DMS79 treated with DMSO at 0.1 percent for 48 hours (cell line): Measurements from ENCODE around the gene SYT2.
"Not testable (repeated sequence)": the region's sequence is repeated elsewhere in the genome, so short reads cannot be mapped to it uniquely, and the experiment has no call there.

Source experiments
- DNase-seq: peaks from one replicate; lab custom pipeline; 2025; lab: John Stamatoyannopoulos, UW

The SYT2 gene

GRCh38 chr1:202624088-202624780 lies 86.0 kb downstream of the SYT2 start:
- no peak for DNase-seq

GRCh38 chr1:202623476-202623875 lies 86.8 kb downstream of the SYT2 start:
- DNase-seq, result not testable (repeated sequence)

- DNase-seq, result no peak
Measured at GRCh38 chr1:202623075-202623474, 87.2 kb downstream of the SYT2 start.

GRCh38 chr1:202622388-202622787 lies 87.9 kb downstream of the SYT2 start:
- DNase-seq, result no peak

GRCh38 chr1:202621446-202621845 lies 88.8 kb downstream of the SYT2 start:
- no peak for DNase-seq

GRCh38 chr1:202620036-202620435 lies 90.2 kb downstream of the SYT2 start:
- DNase-seq, result not testable (repeated sequence)

- no peak for DNase-seq
Measured at GRCh38 chr1:202619505-202619904, 90.7 kb downstream of the SYT2 start.

GRCh38 chr1:202619012-202619411 lies 91.2 kb downstream of the SYT2 start:
- not testable (repeated sequence) for DNase-seq

GRCh38 chr1:202616355-202616915 lies 93.8 kb downstream of the SYT2 start:
- DNase-seq, result no peak

GRCh38 chr1:202615501-202616354 lies 94.5 kb downstream of the SYT2 start:
- DNase-seq, result peak; percentile 44

- DNase-seq, result not testable (repeated sequence)
Measured at GRCh38 chr1:202615208-202615500, 95.1 kb downstream of the SYT2 start.

GRCh38 chr1:202614363-202615207 lies 95.7 kb downstream of the SYT2 start:
- peak; percentile 14 for DNase-seq

GRCh38 chr1:202613571-202613970 lies 96.7 kb downstream of the SYT2 start:
- no peak for DNase-seq

- not testable (repeated sequence) for DNase-seq
Measured at GRCh38 chr1:202612036-202612435, 98.2 kb downstream of the SYT2 start.

- DNase-seq, result no peak
Measured at GRCh38 chr1:202605515-202605914, 104.7 kb downstream of the SYT2 start.

- DNase-seq, result no peak
Measured at GRCh38 chr1:202603435-202603834, 106.8 kb downstream of the SYT2 start.

- no peak for DNase-seq
Measured at GRCh38 chr1:202600432-202601041, 109.7 kb downstream of the SYT2 start.

GRCh38 chr1:202599669-202600431 lies 110.4 kb downstream of the SYT2 start:
- DNase-seq, result peak; percentile 29

GRCh38 chr1:202597090-202597761 lies 113.0 kb downstream of the SYT2 start:
- DNase-seq, result no peak

GRCh38 chr1:202596638-202597037 lies 113.6 kb downstream of the SYT2 start:
- DNase-seq, result no peak
